Peyer's patch (tissue), 4 donors: Measurements from ENCODE around the gene GTF3C5.

ENCODE experiments used
- POLR2A ChIP-seq, 2 donors: fragments of 450-650 bp; IDR thresholded peaks; one replicate each; pipeline ENCODE4 v1.5.1; 2017; ENCODE audit warnings: antibody characterized with exemption in 2 of 2, mild to moderate bottlenecking in 2 of 2, moderate library complexity in 2 of 2
- TF ChIP-seq, protein P1 (sequence below), 6 experiments: fragments of 450-650 bp in 4 of 6; fragments of 200-600 bp in 2 of 6; sonication (generic) in 1 of 6; IDR thresholded peaks; one replicate each; pipeline ENCODE4 v1.5.1; 2017 to 2019; ENCODE audit warnings: antibody characterized with exemption in 6 of 6, mild to moderate bottlenecking in 3 of 6, moderate library complexity in 1 of 6

- TF ChIP-seq, protein P1, sequence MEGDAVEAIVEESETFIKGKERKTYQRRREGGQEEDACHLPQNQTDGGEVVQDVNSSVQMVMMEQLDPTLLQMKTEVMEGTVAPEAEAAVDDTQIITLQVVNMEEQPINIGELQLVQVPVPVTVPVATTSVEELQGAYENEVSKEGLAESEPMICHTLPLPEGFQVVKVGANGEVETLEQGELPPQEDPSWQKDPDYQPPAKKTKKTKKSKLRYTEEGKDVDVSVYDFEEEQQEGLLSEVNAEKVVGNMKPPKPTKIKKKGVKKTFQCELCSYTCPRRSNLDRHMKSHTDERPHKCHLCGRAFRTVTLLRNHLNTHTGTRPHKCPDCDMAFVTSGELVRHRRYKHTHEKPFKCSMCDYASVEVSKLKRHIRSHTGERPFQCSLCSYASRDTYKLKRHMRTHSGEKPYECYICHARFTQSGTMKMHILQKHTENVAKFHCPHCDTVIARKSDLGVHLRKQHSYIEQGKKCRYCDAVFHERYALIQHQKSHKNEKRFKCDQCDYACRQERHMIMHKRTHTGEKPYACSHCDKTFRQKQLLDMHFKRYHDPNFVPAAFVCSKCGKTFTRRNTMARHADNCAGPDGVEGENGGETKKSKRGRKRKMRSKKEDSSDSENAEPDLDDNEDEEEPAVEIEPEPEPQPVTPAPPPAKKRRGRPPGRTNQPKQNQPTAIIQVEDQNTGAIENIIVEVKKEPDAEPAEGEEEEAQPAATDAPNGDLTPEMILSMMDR (IDR thresholded peaks at IDR 0.05): no peak
- TF ChIP-seq POLR2A (IDR thresholded peaks at IDR 0.05): no peak
Measured at GRCh38 chr9:133027134-133027533, 3.7 kb upstream of the GTF3C5 start.
